Endothelial cell of hepatic sinusoid (primary cell): ENCODE results near the gene LHFPL6.

Experiments used
- in situ Hi-C: cut with HindIII; loops from 2 replicates; pipeline ENCODE4 v1.10.0; 2017; ENCODE audit warnings: low sequenced_read_pairs

The LHFPL6 gene

GRCh38 chr13:39557285-39557955, 45.6 kb downstream of the LHFPL6 start:
- in situ Hi-C loops, result loop anchor here (5.0 kb wide), 1 partner anchor 50 kb away; no protein-coding TSS in a partner anchor

- in situ Hi-C loops, result loop anchor here (5.0 kb wide), 1 partner anchor 50 kb away; no protein-coding TSS in a partner anchor
Observed at GRCh38 chr13:39556866-39557265, 46.1 kb downstream of the LHFPL6 start.

- in situ Hi-C loops, result no loop called here
Observed at GRCh38 chr13:39554371-39554770, 48.6 kb downstream of the LHFPL6 start.

- in situ Hi-C loops, result no loop called here
Observed at GRCh38 chr13:39552246-39552645, 50.7 kb downstream of the LHFPL6 start.

- in situ Hi-C loops, result no loop called here
Observed at GRCh38 chr13:39550931-39551330, 52.1 kb downstream of the LHFPL6 start.

- in situ Hi-C loops, result no loop called here
Observed at GRCh38 chr13:39547108-39547507, 55.9 kb downstream of the LHFPL6 start.

GRCh38 chr13:39542361-39542760, 60.6 kb downstream of the LHFPL6 start:
- in situ Hi-C loops, result no loop called here

- in situ Hi-C loops, result no loop called here
Observed at GRCh38 chr13:39540929-39541605, 61.9 kb downstream of the LHFPL6 start.

- in situ Hi-C loops, result no loop called here
Observed at GRCh38 chr13:39538816-39539790, 63.9 kb downstream of the LHFPL6 start.

GRCh38 chr13:39536906-39537305, 66.1 kb downstream of the LHFPL6 start:
- in situ Hi-C loops, result no loop called here

- in situ Hi-C loops, result no loop called here
Observed at GRCh38 chr13:39536274-39536673, 66.7 kb downstream of the LHFPL6 start.

- in situ Hi-C loops, result no loop called here
Observed at GRCh38 chr13:39533651-39534150, 69.3 kb downstream of the LHFPL6 start.

GRCh38 chr13:39531646-39532045, 71.3 kb downstream of the LHFPL6 start:
- in situ Hi-C loops, result no loop called here

- in situ Hi-C loops, result no loop called here
Observed at GRCh38 chr13:39530916-39531315, 72.1 kb downstream of the LHFPL6 start.

- in situ Hi-C loops, result no loop called here
Observed at GRCh38 chr13:39528661-39528980, 74.4 kb downstream of the LHFPL6 start.

GRCh38 chr13:39527961-39528660, 74.9 kb downstream of the LHFPL6 start:
- in situ Hi-C loops, result no loop called here

- in situ Hi-C loops, result no loop called here
Observed at GRCh38 chr13:39527301-39527700, 75.7 kb downstream of the LHFPL6 start.

- in situ Hi-C loops, result no loop called here
Observed at GRCh38 chr13:39526499-39526898, 76.5 kb downstream of the LHFPL6 start.

GRCh38 chr13:39525506-39525905, 77.5 kb downstream of the LHFPL6 start:
- in situ Hi-C loops, result no loop called here

- in situ Hi-C loops, result no loop called here
Observed at GRCh38 chr13:39524795-39525194, 78.2 kb downstream of the LHFPL6 start.

GRCh38 chr13:39522329-39522728, 80.7 kb downstream of the LHFPL6 start:
- in situ Hi-C loops, result no loop called here
